ENCODE measurements around the gene MALL.
"Not testable (repeated sequence)": the region's sequence is repeated elsewhere in the genome, so short reads cannot be mapped to it uniquely, and the experiment has no call there.

The MALL gene

DNA sequence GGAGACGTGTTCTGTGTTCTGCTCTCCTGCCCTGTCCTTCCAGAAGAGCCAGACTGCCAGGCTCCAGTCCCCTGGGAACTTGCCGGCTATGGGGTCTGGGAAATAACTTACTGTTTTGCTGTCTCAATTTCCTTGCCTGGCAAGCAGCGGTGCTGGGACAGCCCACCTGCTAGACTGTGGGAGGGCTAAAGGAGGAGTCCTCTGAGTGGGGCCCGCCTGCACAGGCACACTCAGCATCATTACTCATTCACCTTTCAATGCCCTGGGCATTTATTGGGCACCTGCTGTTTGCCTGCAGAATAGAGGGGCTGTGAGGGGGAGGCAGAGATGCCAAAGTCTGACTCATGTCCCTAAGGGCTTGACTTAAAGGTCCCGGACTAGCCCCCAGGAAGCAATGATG lies 65.4 kb downstream of the MALL start:
- not testable (repeated sequence) for DNase-seq (ENCODE audit: low read depth in 2 of 2)

DNA sequence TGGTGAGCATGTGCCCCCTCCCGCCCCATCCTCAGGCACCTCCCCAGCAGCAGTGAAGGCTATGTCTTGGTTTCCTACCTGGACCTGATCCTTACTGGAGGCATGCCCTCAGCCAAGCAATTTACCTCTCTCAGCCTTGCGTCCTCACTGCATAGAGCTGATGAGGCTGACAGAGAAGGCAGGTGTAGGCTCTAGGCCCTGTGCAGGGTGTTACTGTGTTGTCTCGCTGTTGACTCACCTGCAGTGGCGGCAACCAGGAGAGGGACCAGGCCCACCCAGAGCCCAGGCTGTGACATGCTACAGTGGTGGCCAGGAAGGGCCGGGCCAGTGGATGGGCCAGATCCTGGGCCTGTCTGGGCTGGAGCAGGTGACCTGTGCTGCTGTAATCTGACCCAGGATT lies 65.9 kb downstream of the MALL start:
- DNase-seq (ENCODE audit: low read depth in 2 of 2) = not testable (repeated sequence)

- DNase-seq (ENCODE audit: low read depth in 2 of 2) = not testable (repeated sequence)
These were observed 67.1 kb downstream of the MALL start for GRCh38 chr2:110048255-110049197.

DNA sequence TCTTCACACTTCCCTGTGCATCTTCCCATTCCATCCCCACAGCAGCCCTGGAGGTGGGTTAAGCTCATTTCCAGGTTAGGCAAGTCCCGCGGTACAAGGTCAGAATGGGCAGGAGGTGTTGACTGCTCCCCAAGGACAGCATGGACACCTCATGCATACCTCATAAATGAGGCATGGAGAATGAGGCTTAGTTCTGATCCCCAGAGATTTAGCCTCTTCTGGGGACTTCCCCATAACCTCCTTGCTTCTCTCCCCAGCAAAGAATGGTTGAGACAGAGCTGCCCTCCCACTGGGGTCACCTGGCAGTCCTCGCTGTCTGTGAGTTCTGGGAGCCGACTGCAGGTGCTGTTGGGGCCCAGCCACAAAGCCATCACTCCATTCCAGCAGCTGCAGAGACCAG lies 68.4 kb downstream of the MALL start:
- not testable (repeated sequence) for DNase-seq (ENCODE audit: low read depth in 2 of 2)

DNA sequence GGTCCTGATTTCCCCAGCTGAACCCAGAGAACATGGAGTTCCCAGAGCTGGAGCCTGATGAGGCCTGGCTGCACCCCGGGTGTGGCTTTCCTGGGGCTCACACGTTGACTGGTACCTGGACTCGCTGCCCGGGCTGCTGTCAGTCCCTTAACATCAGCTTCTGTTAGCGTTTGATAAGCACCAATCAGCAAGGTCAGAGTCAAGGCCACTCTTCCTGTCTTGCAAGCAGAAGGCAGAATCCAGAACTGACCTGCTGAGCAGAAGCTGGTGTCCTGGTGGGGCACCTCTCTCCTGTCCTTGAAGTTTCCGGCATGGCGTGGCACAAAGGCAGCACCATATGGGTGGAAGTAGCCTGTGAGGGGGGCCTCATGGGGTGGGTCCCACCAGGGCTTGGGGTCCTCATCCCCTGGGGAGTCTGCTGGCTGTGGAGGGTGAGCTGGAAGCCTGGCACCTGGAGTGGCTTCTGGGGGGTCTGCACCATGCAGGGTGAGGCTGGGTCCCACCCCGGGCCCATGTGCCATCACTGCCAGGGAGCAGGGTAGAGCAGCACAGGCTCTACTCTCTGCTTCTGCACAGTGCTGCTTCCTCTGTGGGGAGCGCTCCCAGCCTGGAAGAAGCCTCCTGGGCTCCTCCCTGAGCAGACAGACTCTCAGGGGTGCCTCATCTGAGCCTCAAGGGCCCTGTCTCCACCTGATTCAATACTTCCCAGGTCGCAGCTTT lies 73.5 kb downstream of the MALL start:
- DNase-seq (ENCODE audit: low read depth in 2 of 2) = not testable (repeated sequence)

GRCh38 chr2:110037336-110037735 lies 78.3 kb downstream of the MALL start:
- not testable (repeated sequence) for DNase-seq (ENCODE audit: low read depth in 2 of 2)

GRCh38 chr2:110035384-110035783 lies 80.2 kb downstream of the MALL start:
- DNase-seq (ENCODE audit: low read depth in 2 of 2) = not testable (repeated sequence)

- not testable (repeated sequence) for DNase-seq (ENCODE audit: low read depth in 2 of 2)
These were observed 80.7 kb downstream of the MALL start for GRCh38 chr2:110034935-110035334.

Data from stimulated activated CD8-positive, alpha-beta memory T cell treated with anti-CD3 and anti-CD28 coated beads, Interleukin-2, amount 100 ng/mL, for 1 hour (primary cell).